ENCODE measurements around the gene BABAM2.
"Not testable (repeated sequence)": the region's sequence is repeated elsewhere in the genome, so short reads cannot be mapped to it uniquely, and the experiment has no call there.

Gene BABAM2

DNA sequence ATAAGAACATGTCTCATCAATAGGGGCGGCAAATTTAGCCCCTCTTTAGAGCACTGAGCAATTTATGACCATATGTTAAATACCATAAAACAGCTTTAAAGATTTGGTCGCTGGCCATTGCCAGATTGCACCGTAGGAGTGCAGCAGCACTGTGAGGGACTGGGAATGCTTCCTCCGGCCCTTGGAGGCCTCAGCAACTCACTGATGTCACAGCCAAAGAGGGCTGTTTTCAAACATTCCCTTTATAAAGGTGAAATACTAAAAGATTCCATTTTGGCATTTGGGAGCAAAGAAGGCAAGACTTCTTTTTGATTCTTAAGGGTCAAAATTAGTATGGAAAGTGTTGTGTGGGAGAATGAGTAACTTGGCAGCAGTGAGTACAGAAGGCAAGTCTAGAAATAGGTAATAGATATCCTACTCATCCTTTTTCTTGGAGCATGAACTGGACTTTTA is 63.7 kb downstream of the BABAM2 start:
- no peak for DNase-seq

GRCh38 chr2:27954771-27955383 is 64.3 kb downstream of the BABAM2 start:
- DNase-seq: peak; percentile 46 to 61

DNA sequence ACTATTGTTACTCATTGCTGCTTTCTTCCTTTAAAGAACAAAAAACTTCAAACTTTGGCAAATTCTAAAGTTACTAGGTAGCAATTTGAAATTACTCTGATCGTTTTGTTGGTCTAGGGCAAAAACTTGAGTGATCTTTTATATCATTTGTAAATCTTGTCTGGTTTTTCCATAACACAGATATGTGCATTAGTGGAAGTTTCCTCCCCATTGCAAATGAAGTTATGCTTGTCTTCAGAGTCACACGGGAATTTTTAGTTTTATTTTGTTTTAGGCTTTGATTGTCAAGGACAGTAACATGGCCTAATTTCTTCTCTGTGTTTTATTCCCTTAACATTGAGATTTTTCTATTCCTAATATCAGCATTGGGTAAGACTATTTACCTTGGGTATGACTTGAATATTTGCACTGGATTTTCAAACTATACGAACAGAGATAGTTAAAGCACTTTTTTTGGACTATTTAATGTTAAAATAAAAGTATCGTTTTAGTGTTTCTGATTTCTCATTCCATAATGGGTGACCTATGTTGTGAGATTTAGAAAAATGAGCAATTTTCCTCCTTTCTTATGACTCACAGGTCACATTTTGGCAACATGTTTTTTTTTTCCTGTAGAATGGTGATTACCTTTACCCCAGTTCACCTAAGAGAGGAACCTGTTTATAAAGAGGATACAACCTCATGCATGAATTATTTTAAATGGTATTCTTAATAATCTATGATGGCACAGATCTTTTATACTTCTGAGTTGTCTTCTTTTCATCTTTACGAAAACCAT is 65.0 kb downstream of the BABAM2 start:
- DNase-seq: no peak

- no peak for DNase-seq
These were observed 66.4 kb downstream of the BABAM2 start for GRCh38 chr2:27956888-27957287.

- DNase-seq: no peak
These were observed 68.3 kb downstream of the BABAM2 start for GRCh38 chr2:27958711-27959378.

GRCh38 chr2:27959496-27959895 is 69.0 kb downstream of the BABAM2 start:
- no peak for DNase-seq

- DNase-seq: no peak
These were observed 69.8 kb downstream of the BABAM2 start for GRCh38 chr2:27960237-27960912.

GRCh38 chr2:27962006-27962405 is 71.5 kb downstream of the BABAM2 start:
- DNase-seq: no peak

GRCh38 chr2:27963472-27963871 is 72.9 kb downstream of the BABAM2 start:
- no peak for DNase-seq

GRCh38 chr2:27964067-27964466 is 73.5 kb downstream of the BABAM2 start:
- DNase-seq: no peak

DNA sequence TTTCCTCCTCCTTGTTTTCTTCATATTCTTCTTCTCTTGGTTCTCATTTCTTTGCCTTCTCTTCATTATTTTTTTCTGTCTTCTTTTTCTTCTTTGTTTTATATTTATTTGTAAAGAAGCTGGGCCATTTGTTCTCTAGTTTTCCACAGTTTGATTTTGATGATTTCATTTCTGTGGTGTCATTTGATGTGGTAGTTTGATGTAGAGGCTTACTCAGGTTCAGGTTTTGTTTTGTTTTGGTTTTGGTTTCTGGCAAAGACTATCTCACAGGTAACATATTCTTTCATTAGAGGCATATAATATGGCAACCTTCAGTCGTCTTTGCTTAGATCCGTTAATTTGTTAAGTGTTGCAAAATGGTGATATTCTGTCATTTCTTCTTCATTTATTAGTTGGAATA is 75.3 kb downstream of the BABAM2 start:
- DNase-seq: no peak

GRCh38 chr2:27966466-27966865 is 75.9 kb downstream of the BABAM2 start:
- no peak for DNase-seq

DNA sequence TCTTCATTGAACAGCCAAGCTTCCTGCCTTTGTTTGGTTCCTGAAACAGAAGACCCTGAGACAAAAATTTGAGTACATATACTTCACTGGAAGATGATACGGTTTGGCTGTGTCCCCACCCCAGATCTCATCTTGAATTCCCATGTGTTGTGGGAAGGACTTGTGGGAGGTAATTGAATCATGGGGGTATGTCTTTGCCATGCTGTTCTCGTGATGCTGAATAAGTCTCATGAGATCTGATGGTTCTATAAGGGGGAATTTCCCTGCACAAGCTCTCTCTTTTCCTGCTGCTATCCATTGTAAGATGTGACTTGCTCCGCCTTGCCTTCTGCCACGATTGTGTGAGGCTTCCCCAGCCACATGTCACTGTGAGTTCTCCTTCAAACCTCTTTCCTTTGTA is 76.5 kb downstream of the BABAM2 start:
- no peak for DNase-seq

GRCh38 chr2:27968045-27968444 is 77.5 kb downstream of the BABAM2 start:
- DNase-seq: not testable (repeated sequence)

- not testable (repeated sequence) for DNase-seq
These were observed 78.4 kb downstream of the BABAM2 start for GRCh38 chr2:27968957-27969356.

DNA sequence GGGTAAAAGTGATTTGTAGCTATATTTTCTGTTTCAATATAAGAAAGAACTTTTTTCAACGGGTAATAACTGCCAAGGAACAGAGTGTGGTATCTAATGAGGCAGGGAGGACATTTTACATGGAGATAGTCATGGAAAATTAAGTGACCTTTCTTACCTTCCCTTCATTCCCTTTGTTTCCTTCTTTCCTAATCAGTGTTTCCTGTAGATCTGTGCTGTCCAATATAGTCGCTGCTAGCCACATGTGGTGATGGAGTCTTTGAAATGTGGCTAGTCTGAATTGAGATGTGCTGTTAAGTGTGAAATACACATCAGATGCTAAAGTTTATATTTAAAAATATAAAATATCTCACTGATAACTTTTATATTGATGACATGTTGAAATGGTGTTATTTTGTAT is 81.8 kb downstream of the BABAM2 start:
- DNase-seq: no peak

- DNase-seq: no peak
These were observed 83.1 kb downstream of the BABAM2 start for GRCh38 chr2:27973592-27973991.

DNA sequence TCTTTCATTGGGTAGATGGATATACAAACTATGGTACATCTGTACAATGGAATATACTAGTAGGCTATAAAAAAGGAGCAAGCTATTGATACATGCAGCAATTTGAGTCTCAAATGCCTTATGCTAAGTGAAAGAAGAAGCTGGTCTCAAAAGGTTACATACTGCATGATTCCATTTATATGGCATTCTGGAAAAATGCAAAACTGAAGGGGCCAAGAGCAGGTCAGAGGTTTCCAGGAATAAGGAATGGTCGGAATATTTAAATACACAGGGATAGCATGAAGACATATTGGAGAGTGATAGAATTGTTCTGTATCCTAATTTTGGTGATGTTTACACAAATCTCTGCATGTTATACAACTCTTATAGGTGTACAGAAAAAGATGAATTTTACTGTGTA is 85.8 kb downstream of the BABAM2 start:
- no peak for DNase-seq

GRCh38 chr2:27977731-27978312 is 87.3 kb downstream of the BABAM2 start:
- peak; percentile 20 to 55 for DNase-seq

GRCh38 chr2:27978761-27979160 is 88.2 kb downstream of the BABAM2 start:
- not testable (repeated sequence) for DNase-seq

DNA sequence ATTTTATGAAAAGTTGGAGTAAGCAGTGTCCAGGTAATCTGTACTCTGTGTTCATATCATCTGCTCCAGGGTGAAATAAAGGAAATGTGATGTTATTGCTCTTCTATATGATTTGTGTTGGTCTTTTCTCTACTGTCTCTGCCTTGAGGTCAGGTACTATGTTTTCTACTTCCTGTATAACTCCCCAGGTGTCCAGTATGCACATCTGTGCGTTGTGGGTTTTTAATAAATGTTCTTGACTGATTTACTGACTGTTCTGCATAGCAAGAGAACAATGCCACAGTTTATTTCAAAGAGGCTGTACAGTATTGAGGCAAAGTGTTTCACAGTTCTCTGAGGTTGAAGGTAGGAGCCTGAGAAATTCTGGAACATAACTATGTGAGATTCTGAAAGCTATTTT is 89.7 kb downstream of the BABAM2 start:
- no peak for DNase-seq

DNA sequence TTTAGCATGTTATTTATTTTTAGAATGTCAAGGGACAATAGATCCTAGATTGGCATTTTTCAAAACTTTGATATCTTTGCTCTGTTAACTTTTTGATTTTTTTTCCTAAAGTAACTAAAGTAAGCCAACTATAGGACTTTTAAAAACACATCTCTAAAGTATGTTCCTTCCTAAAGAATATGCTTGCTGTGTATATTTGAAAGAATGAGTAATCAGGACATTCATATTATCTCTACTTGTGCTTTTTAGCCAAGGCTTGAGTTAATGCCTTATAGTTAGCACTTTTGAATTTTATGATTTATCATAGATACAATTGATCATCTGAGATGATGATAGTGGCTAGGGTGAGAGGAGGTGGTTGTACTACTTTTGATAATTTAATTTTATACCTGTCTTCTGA is 93.6 kb downstream of the BABAM2 start:
- no peak for DNase-seq

- DNase-seq: no peak
These were observed 97.8 kb downstream of the BABAM2 start for GRCh38 chr2:27988306-27988705.

All from activated CD4-positive, alpha-beta T cell treated with anti-CD3 and anti-CD28 coated beads, Interleukin-2, amount 50 U/mL, for 48 hours (primary cell).